GM19023 (cell line): Measurements from ENCODE around the gene DCAKD.

ENCODE experiments used
- ATAC-seq: cut with Tn5 transposase; IDR thresholded peaks from one replicate; pipeline ENCODE4 v1.9.1; 2021; ENCODE audit warnings: mild to moderate bottlenecking, moderate library complexity; ENCODE audit not compliant: unreplicated experiment

DCAKD gene

GRCh38 chr17:44977814-44978550 is 73.5 kb downstream of the DCAKD start:
- no peak for ATAC-seq

DNA sequence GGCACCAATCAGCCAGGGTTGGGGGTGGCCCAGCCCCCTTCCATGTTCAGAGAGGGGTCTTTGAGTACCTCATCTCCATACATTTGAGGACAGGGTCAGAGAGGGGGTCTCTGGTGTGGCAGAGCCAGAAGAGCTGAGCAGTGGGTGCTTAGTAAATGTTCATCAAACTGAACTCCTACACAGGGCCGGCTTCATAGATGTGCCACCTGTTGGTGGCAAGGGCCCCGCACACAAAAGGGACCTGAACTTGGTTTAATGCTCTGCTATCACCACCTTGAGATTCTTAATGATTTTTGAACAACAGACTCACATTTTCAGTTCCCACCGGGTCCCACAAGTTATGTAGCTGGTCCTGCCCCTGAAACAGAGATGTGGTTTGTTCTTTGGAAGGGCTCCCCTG is 74.4 kb downstream of the DCAKD start:
- no peak for ATAC-seq

DNA sequence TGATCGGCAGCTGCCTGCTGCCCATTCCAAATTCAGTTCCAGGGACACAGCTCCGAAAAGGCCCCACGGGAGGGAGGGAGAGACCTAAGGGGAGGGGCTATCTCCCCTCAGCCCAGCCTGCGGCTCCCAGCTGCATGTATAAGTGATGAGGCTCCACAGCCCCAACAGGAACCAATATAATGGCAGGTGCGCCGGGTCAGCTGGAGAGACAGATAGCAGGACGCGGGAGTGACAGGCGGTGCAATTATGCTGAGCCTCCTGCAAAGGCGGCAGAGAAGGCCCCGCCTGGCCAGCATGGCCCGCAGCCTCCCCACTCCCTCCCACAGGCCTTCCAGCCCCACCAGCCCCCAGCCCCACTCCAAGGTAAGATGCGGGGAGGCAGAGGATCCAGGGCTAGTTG is 75.2 kb downstream of the DCAKD start:
- ATAC-seq: no peak
